Astrocyte (in vitro differentiated cells and primary cell): ENCODE results near the gene CSAD. TPM values are rescaled to one million over a fixed set of nuclear protein-coding genes. Genes with fewer than 3 reads are reported as not detected.

Experiments used
- DNase-seq: peaks from one replicate; pipeline ENCODE4 v3.0.0-alpha.2; 2010; ENCODE audit warnings: low read depth
- FAIRE-seq: peaks from 2 replicates; lab custom pipeline; 2011; peaks lifted over from hg19 to GRCh38; lab: Jason Lieb, UNC
- H2AFZ ChIP-seq: 2 replicates; pipeline ENCODE4 v1.6.0; 2012; ENCODE audit warnings: low read depth, low read length, inconsistent platforms
- H3K27ac ChIP-seq: 2 replicates; pipeline ENCODE4 v1.5.1; 2011; ENCODE audit warnings: low read depth, low read length, inconsistent platforms
- H3K27me3 ChIP-seq: 2 replicates; pipeline ENCODE4 v1.6.0; 2011; ENCODE audit warnings: low read length, inconsistent platforms; ENCODE audit not compliant: insufficient read depth
- H3K36me3 ChIP-seq: 2 replicates; pipeline ENCODE4 v1.5.1; 2011; ENCODE audit warnings: low read length, inconsistent platforms; ENCODE audit not compliant: insufficient read depth
- H3K4me1 ChIP-seq: 2 replicates; pipeline ENCODE4 v1.5.1; 2011; ENCODE audit warnings: low read length, inconsistent platforms; ENCODE audit not compliant: insufficient read depth
- H3K4me2 ChIP-seq: 2 replicates; pipeline ENCODE4 v1.6.0; 2012; ENCODE audit warnings: low read length, inconsistent platforms
- H3K4me3 ChIP-seq: 2 replicates; pipeline ENCODE4 v1.5.1; 2011; ENCODE audit warnings: low read depth, mild to moderate bottlenecking, low read length, inconsistent platforms; ENCODE audit not compliant: insufficient read depth
- H3K79me2 ChIP-seq: 2 replicates; pipeline ENCODE4 v1.6.0; 2012; ENCODE audit warnings: mild to moderate bottlenecking, low read length, inconsistent platforms; ENCODE audit not compliant: insufficient read depth
- H3K9ac ChIP-seq: 2 replicates; pipeline ENCODE4 v1.6.0; 2012; ENCODE audit warnings: mild to moderate bottlenecking, low read length, inconsistent platforms
- H3K9me3 ChIP-seq: 2 replicates; pipeline ENCODE4 v1.5.1; 2012; ENCODE audit warnings: low read depth, mild to moderate bottlenecking, low read length, inconsistent platforms; ENCODE audit not compliant: insufficient read depth
- H4K20me1 ChIP-seq: 2 replicates; pipeline ENCODE4 v1.6.0; 2012; ENCODE audit warnings: low read length, inconsistent platforms; ENCODE audit not compliant: insufficient read depth
- H3K27ac Mint-ChIP-seq: one replicate; pipeline ENCODE4 v1.8.0; 2021; ENCODE audit warnings: mild to moderate bottlenecking, mixed read lengths; ENCODE audit not compliant: unreplicated experiment
- H3K27me3 Mint-ChIP-seq: one replicate; pipeline ENCODE4 v1.8.0; 2021; ENCODE audit warnings: low read depth, mixed read lengths; ENCODE audit not compliant: unreplicated experiment
- H3K36me3 Mint-ChIP-seq: one replicate; pipeline ENCODE4 v1.8.0; 2021; ENCODE audit warnings: low read depth, mixed read lengths; ENCODE audit not compliant: unreplicated experiment
- H3K4me1 Mint-ChIP-seq: one replicate; pipeline ENCODE4 v1.8.0; 2021; ENCODE audit warnings: low read depth, mixed read lengths; ENCODE audit not compliant: unreplicated experiment
- H3K4me3 Mint-ChIP-seq: one replicate; pipeline ENCODE4 v1.8.0; 2021; ENCODE audit warnings: mild to moderate bottlenecking, moderate library complexity, mixed read lengths; ENCODE audit not compliant: unreplicated experiment
- H3K9me3 Mint-ChIP-seq: one replicate; pipeline ENCODE4 v1.8.0; 2021; ENCODE audit warnings: mild to moderate bottlenecking, mixed read lengths; ENCODE audit not compliant: unreplicated experiment
- CTCF ChIP-seq: IDR thresholded peaks from 2 replicates; pipeline ENCODE4 v1.5.1; 2011; ENCODE audit warnings: low read depth, mild to moderate bottlenecking, inconsistent platforms, low read length, moderate library complexity; ENCODE audit not compliant: insufficient read depth
- EZH2 ChIP-seq: IDR thresholded peaks from 2 replicates; pipeline ENCODE4 v1.6.1; 2012; ENCODE audit warnings: mild to moderate bottlenecking, low read length, inconsistent platforms; ENCODE audit not compliant: insufficient read depth
- total RNA-seq: library from RNA; stranded (reverse); gene quantifications from 2 replicates; pipeline ENCODE4 v1.2.1, GENCODE V29; 2021

The CSAD gene
- total RNA-seq, 1 donor from 2014 or later = 19.4 TPM

GRCh38 chr12:53160673-53161072 lies 20.1 kb downstream of the CSAD start:
- no peak for FAIRE-seq
- no peak for TF ChIP-seq EZH2
- TF ChIP-seq CTCF = no peak

GRCh38 chr12:53160000-53160399 lies 20.7 kb downstream of the CSAD start:
- Histone ChIP-seq H3K4me1 (no peaks in the 10 kb centered on the region), H3K27ac (no peak overlapping the region), H3K79me2 (no peaks in the 10 kb centered on the region), H3K4me3 (no peak overlapping the region), H3K9me3 (no peaks in the 10 kb centered on the region), H4K20me1 (no peaks in the 10 kb centered on the region), H2AFZ (no peak overlapping the region), H3K36me3 (no peaks in the 10 kb centered on the region), H3K4me2 (no peak overlapping the region), H3K27me3 (no peaks in the 10 kb centered on the region), H3K9ac (no peak overlapping the region)
- Mint-ChIP-seq H3K4me1 (no peaks in the 10 kb centered on the region), H3K27me3 (no peaks in the 10 kb centered on the region), H3K27ac (no peak overlapping the region), H3K4me3 (no peak overlapping the region), H3K9me3 (no peaks in the 10 kb centered on the region), H3K36me3 (peaks cover 7% of the 10 kb centered on the region)
- FAIRE-seq (no peak), DNase-seq (no peak)
- TF ChIP-seq CTCF (no peak), EZH2 (no peak)

More at GRCh38 chr12:53160673-53161072, 20.1 kb downstream of the CSAD start:
- Mint-ChIP-seq H3K4me1 (no peaks in the 10 kb centered on the region), H3K27me3 (no peaks in the 10 kb centered on the region), H3K9me3 (no peaks in the 10 kb centered on the region), H3K4me3 (no peak overlapping the region), H3K27ac (no peak overlapping the region), H3K36me3 (peaks cover 7% of the 10 kb centered on the region)
- Histone ChIP-seq H4K20me1 (no peaks in the 10 kb centered on the region), H3K27me3 (no peaks in the 10 kb centered on the region), H3K4me3 (no peak overlapping the region), H2AFZ (no peak overlapping the region), H3K4me1 (no peaks in the 10 kb centered on the region), H3K9me3 (no peaks in the 10 kb centered on the region), H3K36me3 (no peaks in the 10 kb centered on the region), H3K27ac (no peak overlapping the region), H3K4me2 (no peak overlapping the region), H3K9ac (no peak overlapping the region), H3K79me2 (no peaks in the 10 kb centered on the region)
- DNase-seq = no peak

GRCh38 chr12:53159195-53159839 lies 21.4 kb downstream of the CSAD start:
- H3K4me1 Mint-ChIP-seq = no peaks in the 10 kb centered on the region
- Histone ChIP-seq H2AFZ (peak overlapping the region; percentile 66), H4K20me1 (no peaks in the 10 kb centered on the region), H3K4me1 (no peaks in the 10 kb centered on the region), H3K4me2 (no peak overlapping the region), H3K27me3 (no peaks in the 10 kb centered on the region), H3K9ac (no peak overlapping the region), H3K36me3 (no peaks in the 10 kb centered on the region), H3K27ac (no peak overlapping the region), H3K79me2 (no peaks in the 10 kb centered on the region), H3K4me3 (no peak overlapping the region), H3K9me3 (no peaks in the 10 kb centered on the region)
- peaks cover 1% of the 10 kb centered on the region for H3K27me3 Mint-ChIP-seq
- no peak for FAIRE-seq
- H3K27ac Mint-ChIP-seq = no peak overlapping the region
- TF ChIP-seq EZH2 = no peak
- peak; percentile 98 for TF ChIP-seq CTCF
- no peaks in the 10 kb centered on the region for H3K9me3 Mint-ChIP-seq
- no peak overlapping the region for H3K4me3 Mint-ChIP-seq
- H3K36me3 Mint-ChIP-seq = peaks cover 6% of the 10 kb centered on the region
- DNase-seq = peak; percentile 26
